ENCODE measurements around the gene DNAJC15.

Gene DNAJC15

DNA sequence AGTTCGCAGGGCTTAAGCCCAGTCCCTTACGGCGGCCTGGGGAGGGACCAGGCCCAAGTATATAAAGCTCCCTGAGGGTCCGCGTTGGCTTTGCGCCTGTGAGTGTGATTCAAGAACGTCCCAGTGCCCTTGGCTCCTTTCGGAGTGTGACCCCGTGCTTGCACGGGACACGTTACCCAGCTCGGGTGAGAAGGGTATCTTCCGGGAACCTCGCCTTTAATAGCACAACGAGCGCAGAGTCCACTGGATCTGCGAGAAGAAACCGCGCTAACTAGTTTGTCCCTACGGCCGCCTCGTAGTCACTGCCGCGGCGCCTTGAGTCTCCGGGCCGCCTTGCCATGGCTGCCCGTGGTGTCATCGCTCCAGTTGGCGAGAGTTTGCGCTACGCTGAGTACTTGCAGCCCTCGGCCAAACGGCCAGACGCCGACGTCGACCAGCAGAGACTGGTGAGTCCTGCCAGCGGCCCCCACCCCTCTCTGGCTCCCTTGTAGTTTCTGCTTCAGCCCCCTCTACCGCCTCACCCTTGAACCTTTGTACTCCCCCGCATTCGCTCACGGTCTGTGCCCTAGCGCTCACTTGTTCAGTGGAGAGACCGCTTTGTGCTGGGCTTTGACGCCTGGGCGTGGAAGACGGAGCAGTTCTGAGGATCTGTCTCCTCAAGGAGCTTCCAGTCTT, at the start of gene DNAJC15:
DNAJC15 (plus strand) TSS at position 298 of the 675 bp plus-strand sequence; CDS start at position 339, 41 bp downstream.
- DNase-seq, result peak; percentile 69 to 88

- no peak for DNase-seq
Observed at GRCh38 chr13:42976066-42976465, 47.3 kb upstream of the DNAJC15 start.

DNA sequence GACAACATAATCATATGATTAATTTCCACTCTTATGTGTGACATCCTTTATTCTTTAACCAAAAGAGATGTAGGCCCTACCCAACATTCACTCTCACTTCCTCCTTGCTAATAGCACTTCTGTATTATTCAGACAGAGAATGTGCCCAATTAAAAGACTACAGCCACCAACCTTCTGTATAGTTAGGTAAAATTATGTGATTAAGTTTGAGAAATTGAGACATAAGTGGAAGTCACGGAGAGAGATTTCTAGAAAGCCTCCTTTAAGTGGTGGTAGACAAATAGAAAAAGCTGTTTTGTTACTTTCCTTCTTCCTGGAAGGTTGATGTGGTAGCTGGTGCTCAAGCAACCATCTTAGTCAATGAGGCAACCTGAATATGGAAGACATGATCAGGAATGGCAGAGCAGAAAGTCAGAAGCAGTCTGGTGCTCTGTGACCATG, 46.1 kb upstream of the DNAJC15 start:
- DNase-seq, result peak; percentile 43 to 47

- DNase-seq, result no peak
Observed at GRCh38 chr13:42981317-42981716, 42.1 kb upstream of the DNAJC15 start.

GRCh38 chr13:42981853-42982252, 41.5 kb upstream of the DNAJC15 start:
- no peak for DNase-seq

DNA sequence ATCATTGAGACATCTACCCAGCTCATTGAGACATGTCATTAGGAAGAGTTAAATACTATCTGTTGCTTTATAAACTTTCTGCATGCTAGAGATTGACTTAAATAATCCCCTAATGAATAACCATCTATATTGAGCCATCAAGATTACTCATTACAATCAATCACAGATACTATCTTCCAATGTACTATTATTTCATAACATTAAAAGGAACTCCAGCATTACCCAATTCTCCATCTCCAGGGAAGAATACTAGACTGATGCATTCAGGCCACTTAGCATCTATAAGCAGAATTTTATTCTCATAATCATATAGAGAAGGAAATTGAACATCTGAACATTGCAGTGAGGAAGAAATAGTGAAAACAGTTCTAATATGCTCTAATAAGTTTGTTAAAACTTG, 39.4 kb upstream of the DNAJC15 start:
- peak; percentile 40 to 60 for DNase-seq

- DNase-seq, result peak; percentile 53 to 55
Observed at GRCh38 chr13:42984691-42985090, 38.7 kb upstream of the DNAJC15 start.

GRCh38 chr13:42985312-42986175, 37.8 kb upstream of the DNAJC15 start:
- no peak for DNase-seq

DNA sequence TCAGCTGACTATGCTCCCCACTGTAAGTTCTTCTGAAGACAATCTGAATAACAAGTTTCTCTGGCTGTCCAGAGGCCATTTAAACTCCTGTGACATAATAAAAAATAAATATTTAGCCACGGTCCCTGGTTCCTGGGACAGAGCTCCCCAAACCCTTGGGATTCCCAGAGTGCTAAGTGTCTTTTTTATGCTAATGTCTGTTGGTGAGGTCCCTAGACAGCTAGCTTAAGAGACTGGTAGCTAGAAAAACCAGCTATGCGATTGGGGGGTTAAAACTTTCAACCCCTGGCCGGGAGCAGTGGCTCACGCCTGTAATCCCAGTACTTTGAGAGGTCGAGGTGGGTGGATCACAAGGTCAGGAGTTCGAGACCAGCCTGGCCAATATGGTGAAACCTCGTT, 37.2 kb upstream of the DNAJC15 start:
- DNase-seq, result no peak

GRCh38 chr13:42990291-42991232, 32.8 kb upstream of the DNAJC15 start:
- no peak for DNase-seq

GRCh38 chr13:42991233-42991897, 32.0 kb upstream of the DNAJC15 start:
- peak in 1 of 2 donors; percentile 25 for DNase-seq

- DNase-seq, result peak; percentile 76 to 93
Observed at GRCh38 chr13:42991898-42992763, 31.3 kb upstream of the DNAJC15 start, which contains the start of gene EPSTI1. TSS of gene EPSTI1 (minus strand) at chr13:42992241. CDS start at chr13:42992165, 76 bp downstream.

DNA sequence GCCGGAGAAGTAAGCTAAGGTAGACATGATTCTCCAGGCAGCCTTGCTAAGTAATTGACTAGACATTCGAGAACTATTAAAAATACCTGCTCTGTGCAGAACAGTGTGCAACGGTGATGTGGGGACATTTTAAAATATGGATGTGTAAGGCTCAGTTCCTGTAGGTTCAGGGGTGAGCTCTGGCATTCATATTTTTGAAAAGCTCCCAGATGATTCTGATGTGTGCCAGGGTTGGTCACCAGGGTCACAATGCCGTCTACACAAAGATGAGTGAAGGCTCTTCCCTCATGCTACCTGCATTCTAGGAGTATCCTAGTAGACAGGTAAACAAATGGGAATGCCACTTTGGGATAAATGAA, 30.6 kb upstream of the DNAJC15 start:
- no peak for DNase-seq

GRCh38 chr13:42994878-42995277, 28.5 kb upstream of the DNAJC15 start:
- DNase-seq, result no peak

DNA sequence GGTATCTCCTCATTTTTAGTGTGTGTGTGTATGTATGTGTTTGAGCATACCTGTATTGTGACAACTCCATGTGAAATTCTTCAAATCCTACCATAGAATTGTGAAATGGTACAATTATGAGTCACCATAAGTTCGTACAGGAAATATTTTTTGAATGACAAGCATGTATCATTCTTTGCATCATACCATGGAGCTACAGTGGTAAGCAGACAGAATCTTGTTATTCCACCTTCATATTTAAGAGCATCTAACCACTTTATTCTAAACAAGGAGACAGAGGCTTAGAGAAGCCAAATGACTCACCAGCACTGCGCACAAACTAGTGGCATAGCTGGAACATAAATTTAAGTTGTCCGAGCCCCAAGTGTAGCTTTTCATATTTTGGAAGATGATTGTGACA, 26.8 kb upstream of the DNAJC15 start:
- DNase-seq, result peak; percentile 34 to 44

DNA sequence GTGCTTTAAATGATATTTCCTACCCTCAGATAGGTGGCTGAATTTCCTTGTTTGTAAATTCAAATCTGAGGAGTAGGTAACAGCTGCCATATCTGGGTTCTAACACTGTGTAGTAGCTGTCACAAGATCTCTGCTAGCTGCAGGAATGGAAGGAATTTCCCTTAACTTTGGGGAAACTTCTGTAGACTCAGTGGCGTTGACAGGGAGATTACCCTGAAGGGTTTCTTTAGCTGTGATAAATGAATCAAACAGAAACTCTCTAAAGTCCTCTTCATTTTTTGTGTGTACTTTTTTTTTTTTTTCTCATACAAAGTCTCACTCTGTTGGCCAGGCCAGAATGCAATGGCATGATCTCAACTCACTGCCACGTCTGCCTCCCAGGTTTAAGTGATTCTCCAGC, 26.0 kb upstream of the DNAJC15 start:
- DNase-seq, result peak in 1 of 2 donors; percentile 31

GRCh38 chr13:42999491-42999890, 23.9 kb upstream of the DNAJC15 start:
- DNase-seq, result no peak

GRCh38 chr13:43000676-43001075, 22.7 kb upstream of the DNAJC15 start:
- DNase-seq, result no peak

GRCh38 chr13:43002021-43002420, 21.4 kb upstream of the DNAJC15 start:
- no peak for DNase-seq

- no peak for DNase-seq
Observed at GRCh38 chr13:43003010-43003409, 20.4 kb upstream of the DNAJC15 start.

DNA sequence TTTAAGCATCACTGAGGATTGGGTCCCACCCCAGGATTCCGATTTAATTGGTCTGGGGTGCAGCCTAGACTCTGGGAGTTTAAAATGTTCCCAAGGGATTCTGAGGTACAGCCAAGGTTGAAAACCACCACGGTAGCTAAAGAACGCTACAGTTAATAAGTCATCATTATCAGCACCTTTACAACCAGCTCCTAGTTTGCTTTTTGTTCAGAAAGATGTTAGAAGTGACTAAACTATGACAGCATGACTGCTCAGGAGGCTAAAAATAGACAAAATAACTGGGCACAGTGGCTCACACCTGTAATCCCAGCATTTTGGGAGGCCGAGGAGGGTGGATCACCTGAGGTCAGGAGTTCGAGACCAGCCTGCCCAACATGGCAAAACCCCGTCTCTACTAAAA, 19.7 kb upstream of the DNAJC15 start:
- no peak for DNase-seq

Measured in inflammatory macrophage treated with lipopolysaccharide for 1 hour (primary cell).